GM12865 (cell line): ENCODE measurements around the gene ECEL1.

Source experiments
- DNase-seq: peaks from one replicate; pipeline ENCODE4 v3.0.0; 2010; ENCODE audit warnings: low read depth
- H3K4me3 ChIP-seq: 2 replicates; pipeline ENCODE4 v1.5.1; 2011; ENCODE audit warnings: mild to moderate bottlenecking, low read depth, low read length, control low read depth
- CTCF ChIP-seq: IDR thresholded peaks from 2 replicates; pipeline ENCODE4 v1.5.1; 2011; ENCODE audit warnings: low read length, control low read depth, low read depth, inconsistent platforms; ENCODE audit not compliant: insufficient read depth; ENCODE audit errors: missing control alignments

ECEL1 gene

DNA sequence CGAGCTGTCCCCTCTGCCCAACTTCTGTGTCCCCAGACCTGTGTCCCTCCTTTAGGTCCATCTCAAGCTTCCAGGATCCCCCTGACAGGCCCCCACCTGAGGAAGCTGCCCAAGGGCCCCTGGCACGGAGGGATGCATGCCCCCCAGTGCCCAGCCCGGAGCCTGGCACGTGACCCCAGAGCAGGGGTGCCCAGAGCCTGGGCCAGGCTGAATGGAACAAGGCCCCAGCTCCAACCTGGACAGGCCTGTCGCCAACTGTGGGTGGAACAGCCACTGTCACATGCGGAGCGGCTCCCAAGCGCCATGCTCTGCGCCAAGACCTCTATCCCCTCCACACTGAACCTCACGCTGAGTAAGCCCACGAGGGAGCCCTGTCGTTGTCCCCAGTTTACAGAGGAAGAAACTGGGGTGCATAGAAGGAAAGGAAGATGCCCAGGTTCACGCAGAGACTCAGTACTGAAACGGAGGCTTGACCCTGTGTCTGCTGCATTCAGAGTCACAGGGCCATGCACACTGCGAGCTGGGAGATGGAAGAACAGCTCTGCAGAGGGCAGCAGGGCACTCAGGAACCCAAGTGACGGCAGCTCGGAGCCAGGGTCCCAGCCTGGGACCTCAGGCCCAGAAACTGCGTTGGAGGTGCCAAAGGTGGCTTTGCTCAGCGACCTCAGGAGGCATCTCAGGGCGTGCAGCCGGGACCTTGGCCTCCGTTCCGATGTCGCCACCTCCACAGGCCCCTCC lies 5.5 kb upstream of the ECEL1 start:
- no peak for TF ChIP-seq CTCF
- no peak for DNase-seq
- no peak overlapping the region for H3K4me3 ChIP-seq

DNA sequence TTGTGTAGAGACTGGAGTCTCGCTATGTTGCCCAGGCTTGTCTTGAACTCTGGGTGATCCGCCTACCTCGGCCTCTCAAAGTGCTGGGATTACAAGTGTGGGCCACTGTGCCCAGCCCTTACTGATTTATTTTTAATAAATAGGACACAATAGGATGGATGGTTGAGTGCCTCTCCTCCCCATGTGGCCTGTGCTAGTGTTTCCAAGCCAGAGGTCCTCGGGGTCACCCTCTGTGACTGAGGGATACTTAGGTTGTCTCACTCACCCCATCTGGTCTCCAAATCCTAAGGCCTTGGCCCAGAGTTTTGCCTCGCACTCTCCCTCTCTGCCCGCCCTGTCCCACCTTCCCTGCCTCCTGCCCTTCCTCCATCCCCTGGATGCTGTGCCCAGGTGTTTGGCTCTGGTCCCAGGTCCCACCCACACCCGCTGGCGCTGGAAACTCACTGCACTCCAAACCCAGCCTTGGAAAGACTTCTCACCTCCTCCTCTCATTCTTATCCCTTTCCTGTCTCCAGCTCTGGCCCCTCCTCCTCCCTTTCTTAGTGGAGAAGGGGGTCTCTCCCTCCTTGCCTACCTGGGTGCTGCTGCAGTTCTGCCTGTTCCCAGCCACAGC lies 4.7 kb upstream of the ECEL1 start:
- no peak for DNase-seq
- no peak for TF ChIP-seq CTCF
- no peak overlapping the region for H3K4me3 ChIP-seq

DNA sequence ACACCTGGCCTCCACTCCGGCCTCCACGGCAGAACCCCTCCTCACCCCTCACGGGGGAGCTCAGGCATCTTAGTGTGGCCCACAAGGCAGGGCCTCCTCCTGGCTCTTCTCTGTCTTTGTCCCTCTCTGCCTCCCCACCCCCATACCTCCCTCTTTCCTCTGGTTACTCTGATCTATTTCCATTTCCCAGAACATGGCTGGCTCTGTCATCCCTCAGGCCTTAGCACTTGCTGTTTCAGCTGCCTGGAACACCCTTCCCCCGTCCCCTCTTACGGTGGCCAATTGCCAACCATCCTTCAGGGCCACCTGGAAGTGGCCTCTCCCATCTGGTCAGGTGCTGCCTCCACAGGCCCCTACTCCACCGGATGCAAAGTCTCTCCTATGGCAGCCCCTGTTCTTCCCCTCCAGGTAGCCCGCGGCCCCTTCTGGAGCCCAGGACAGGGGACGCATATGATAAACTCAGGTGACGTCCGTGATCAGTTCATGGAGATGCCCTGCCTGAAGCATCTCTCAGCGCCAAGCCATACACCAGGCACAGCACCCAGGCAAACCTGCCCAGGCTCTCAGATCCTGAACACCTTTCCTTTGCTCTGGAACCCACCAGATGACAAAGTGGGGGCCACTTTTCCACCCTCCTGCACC lies 3.6 kb upstream of the ECEL1 start:
- no peak for TF ChIP-seq CTCF
- no peak overlapping the region for H3K4me3 ChIP-seq
- DNase-seq = no peak

DNA sequence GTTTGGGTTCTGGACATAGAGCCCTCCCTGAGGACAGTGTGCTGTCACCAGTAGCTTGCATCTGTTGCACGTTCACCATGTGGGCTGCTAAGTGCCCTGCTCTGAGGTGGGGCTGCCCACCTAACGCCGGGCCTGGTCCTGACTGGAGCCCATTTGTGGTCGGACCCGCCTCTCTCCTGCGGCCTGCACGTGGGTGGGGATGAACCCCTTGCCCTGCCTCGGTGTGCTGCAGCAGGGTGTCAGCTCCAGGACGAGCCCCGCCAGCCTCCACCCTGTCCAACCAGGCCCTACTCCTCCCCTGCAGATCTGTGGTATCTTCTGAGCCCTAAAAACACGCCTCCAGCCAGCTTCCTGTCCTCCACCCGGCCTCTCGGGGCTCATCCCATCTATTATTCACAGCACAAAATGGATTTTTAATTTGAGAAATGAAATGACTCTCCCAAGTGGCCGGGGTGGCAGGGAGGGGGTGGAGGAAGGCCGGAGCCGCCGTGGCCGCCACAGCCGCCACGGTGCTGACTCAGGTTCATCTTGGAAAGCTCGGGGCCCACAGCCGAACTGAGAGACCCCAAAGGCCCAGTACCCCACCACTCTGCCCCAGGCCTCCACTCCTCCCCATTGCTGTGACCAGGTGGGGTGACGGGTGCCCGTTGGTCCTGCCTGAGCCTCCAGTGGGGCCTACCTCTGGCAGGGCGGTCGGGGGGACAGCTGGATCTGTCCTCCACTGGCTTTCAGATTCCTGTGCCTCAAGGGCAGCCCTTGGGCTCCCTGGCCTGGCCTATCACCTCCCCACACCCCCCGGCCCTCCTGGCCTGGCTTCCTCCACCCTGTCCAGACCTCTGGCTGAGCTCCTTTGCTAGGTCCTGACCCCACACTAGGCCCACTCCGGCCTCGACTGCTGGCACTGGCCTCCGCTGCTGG lies 2.8 kb upstream of the ECEL1 start:
- no peak overlapping the region for H3K4me3 ChIP-seq
- TF ChIP-seq CTCF = no peak
- no peak for DNase-seq

DNA sequence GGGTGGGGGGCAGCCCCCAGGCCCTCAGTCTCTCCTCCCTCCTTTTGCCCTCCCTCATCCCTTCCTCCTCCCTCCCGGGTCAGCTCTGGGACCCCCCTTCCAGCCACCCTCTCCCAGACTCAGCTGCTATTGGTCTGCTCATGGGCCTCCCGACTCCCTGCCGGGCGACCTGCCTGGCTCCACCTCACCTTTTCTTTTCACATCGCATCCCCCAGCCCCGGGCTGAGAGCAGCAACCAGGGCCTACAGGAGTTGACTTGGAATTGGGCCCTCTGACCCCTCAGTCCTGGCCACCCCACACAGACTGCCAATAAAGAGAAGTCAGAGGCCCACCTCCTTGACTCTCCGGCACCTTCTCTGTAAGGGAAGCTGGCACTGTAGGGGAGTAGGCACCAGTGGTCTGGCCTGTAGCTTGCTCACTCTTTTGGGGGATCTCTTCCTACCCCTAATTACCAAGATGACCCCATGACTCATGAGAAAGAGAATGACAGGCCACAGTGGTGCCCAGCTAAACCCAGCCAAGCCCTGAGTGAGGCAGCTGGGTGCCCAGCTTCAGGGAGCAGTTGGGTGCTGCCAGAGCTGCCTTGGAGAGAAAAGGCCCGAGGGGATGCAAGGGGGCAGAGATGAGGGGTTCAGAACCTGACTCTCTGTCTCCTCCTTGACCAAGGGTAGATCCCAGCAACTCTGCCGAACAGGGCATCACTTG lies 2.0 kb upstream of the ECEL1 start:
- no peak for TF ChIP-seq CTCF
- no peak for DNase-seq
- H3K4me3 ChIP-seq = no peak overlapping the region

DNA sequence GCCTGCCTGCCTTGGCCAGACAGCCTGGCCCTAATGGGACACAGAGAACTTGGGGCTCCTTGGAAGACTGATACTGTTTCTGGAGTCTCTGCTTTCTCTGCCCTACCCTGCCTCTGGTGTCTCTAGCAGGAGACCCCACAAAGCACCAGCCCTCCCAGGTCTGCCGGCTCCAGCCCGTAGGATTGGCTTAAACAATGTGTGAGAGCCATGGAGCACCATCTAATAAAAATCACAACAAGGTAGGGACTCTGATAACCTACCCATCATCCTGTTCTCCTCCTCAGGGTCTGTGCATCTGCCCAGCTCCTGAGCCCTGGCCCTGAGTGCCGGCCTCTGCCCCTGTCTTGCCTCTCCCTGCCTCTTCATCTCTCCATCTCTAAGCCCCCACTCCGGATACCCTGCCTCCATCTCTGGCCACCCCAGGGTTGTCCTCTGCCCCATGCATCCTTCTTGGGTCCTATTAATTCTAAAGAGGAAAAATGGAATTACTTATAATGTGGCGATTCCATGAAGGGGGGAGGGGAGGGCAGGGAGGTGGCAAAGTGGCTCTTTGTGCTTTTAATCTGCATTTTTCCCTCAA lies 1.2 kb upstream of the ECEL1 start:
- no peak overlapping the region for H3K4me3 ChIP-seq
- no peak for DNase-seq
- TF ChIP-seq CTCF = no peak
